AG09319 (cell line): ENCODE measurements around the gene RALBP1.

Experiments
- DNase-seq: peaks from one replicate; pipeline ENCODE4 v3.0.0-alpha.2; 2010; ENCODE audit warnings: low read depth; ENCODE audit errors: extremely low read depth
- TF ChIP-seq, protein P1 (sequence below): IDR thresholded peaks from 2 replicates; pipeline ENCODE4 v1.5.1; 2011; ENCODE audit warnings: low read depth, mild to moderate bottlenecking, inconsistent platforms, low read length, moderate library complexity

RALBP1 gene

GRCh38 chr18:9513971-9514512, 38.7 kb downstream of the RALBP1 start:
- DNase-seq: no peak
- TF ChIP-seq, protein P1, sequence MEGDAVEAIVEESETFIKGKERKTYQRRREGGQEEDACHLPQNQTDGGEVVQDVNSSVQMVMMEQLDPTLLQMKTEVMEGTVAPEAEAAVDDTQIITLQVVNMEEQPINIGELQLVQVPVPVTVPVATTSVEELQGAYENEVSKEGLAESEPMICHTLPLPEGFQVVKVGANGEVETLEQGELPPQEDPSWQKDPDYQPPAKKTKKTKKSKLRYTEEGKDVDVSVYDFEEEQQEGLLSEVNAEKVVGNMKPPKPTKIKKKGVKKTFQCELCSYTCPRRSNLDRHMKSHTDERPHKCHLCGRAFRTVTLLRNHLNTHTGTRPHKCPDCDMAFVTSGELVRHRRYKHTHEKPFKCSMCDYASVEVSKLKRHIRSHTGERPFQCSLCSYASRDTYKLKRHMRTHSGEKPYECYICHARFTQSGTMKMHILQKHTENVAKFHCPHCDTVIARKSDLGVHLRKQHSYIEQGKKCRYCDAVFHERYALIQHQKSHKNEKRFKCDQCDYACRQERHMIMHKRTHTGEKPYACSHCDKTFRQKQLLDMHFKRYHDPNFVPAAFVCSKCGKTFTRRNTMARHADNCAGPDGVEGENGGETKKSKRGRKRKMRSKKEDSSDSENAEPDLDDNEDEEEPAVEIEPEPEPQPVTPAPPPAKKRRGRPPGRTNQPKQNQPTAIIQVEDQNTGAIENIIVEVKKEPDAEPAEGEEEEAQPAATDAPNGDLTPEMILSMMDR: no peak

DNA sequence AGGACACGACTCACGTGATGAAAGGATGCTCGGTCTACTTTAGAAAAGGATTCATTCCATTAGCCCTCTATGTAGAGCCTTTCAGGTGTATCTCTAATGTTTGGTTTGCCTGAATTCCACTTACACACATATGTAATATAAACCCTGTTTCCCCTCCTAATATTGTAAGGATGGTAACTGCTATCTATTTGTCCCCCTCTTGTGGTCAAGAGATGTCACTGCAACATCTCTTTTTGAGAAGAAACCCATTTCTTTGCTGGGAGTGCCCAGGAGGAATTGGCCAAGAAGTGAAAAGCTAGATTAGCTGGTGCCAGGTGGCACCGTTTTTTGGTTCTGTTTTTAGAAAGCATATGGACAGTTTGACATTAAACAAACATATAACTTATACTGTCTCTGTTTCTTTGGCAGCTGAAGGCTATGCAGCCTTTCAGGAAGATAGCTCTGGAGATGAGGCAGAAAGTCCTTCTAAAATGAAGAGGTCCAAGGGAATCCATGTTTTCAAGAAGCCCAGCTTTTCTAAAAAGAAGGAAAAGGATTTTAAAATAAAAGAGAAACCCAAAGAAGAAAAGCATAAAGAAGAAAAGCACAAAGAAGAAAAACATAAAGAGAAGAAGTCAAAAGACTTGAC, 41.2 kb downstream of the RALBP1 start:
- DNase-seq: no peak
- TF ChIP-seq, protein P1: peak; percentile 77

GRCh38 chr18:9517869-9518268, 42.6 kb downstream of the RALBP1 start:
- no peak for DNase-seq
- TF ChIP-seq, protein P1: no peak

DNA sequence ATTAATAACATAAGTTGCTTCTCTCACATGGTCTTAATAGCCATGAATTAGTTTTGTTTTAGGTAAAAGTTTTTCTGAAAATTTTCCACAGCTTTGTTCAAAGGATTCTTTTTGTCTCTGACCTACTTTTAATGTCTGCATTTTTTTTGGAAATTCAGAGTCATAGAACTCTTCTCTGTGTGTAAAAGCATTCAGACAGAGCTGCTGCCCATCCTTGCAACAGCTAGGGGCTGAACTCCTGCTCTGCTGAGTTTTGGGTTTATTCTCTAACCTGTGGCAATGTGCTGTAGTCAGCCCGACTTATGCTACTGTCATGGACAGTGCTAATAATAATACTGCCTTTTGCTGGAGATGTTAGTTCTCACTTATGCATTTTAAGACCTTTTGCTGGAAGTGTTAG, 44.1 kb downstream of the RALBP1 start:
- DNase-seq: no peak
- TF ChIP-seq, protein P1: no peak

- no peak for DNase-seq
- TF ChIP-seq, protein P1: no peak
Observed at GRCh38 chr18:9520666-9521065, 45.4 kb downstream of the RALBP1 start.

GRCh38 chr18:9521770-9522169, 46.5 kb downstream of the RALBP1 start:
- no peak for DNase-seq
- TF ChIP-seq, protein P1: no peak

GRCh38 chr18:9522952-9523351, 47.6 kb downstream of the RALBP1 start:
- DNase-seq: no peak
- TF ChIP-seq, protein P1: no peak
